Measurements from ENCODE around the gene PSME2.

- TF ChIP-seq, protein P1, sequence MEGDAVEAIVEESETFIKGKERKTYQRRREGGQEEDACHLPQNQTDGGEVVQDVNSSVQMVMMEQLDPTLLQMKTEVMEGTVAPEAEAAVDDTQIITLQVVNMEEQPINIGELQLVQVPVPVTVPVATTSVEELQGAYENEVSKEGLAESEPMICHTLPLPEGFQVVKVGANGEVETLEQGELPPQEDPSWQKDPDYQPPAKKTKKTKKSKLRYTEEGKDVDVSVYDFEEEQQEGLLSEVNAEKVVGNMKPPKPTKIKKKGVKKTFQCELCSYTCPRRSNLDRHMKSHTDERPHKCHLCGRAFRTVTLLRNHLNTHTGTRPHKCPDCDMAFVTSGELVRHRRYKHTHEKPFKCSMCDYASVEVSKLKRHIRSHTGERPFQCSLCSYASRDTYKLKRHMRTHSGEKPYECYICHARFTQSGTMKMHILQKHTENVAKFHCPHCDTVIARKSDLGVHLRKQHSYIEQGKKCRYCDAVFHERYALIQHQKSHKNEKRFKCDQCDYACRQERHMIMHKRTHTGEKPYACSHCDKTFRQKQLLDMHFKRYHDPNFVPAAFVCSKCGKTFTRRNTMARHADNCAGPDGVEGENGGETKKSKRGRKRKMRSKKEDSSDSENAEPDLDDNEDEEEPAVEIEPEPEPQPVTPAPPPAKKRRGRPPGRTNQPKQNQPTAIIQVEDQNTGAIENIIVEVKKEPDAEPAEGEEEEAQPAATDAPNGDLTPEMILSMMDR (conservative IDR thresholded peaks at IDR 0.05) = no peak
- no peak for TF ChIP-seq ZFX (IDR thresholded peaks at IDR 0.05)
Measured at GRCh38 chr14:24106672-24107271, 39.6 kb downstream of the PSME2 start.
